Activated CD4-positive, alpha-beta T cell treated with anti-CD3 and anti-CD28 coated beads, Interleukin-2, amount 10 ng/mL, durations not matched to agents 7 days and 5 days (primary cell): ENCODE data around the gene RARRES1. TPM values are rescaled to one million over a fixed set of nuclear protein-coding genes. Genes with fewer than 3 reads are reported as not detected.
"Not testable (repeated sequence)": the region's sequence is repeated elsewhere in the genome, so short reads cannot be mapped to it uniquely, and the experiment has no call there.

ENCODE experiments used
- CTCF ChIA-PET: fragments of 350-600 bp; sonication (Branson Sonifier 250); formaldehyde crosslinking; loops from one replicate; lab custom pipeline; 2021; ENCODE audit warnings: antibody characterized with exemption; lab: Charles Lee
- POLR2A ChIA-PET: fragments of 350-600 bp; sonication (Branson Sonifier 250); formaldehyde crosslinking; loops from one replicate; lab custom pipeline; 2021; ENCODE audit warnings: antibody characterized with exemption; lab: Charles Lee
- DNase-seq: peaks from one replicate; pipeline ENCODE4 v3.0.0-alpha.2; 2020
- H3K27ac Mint-ChIP-seq: one replicate; pipeline ENCODE4 v1.8.0; 2021; ENCODE audit warnings: mild to moderate bottlenecking, moderate library complexity, mixed read lengths
- H3K27me3 Mint-ChIP-seq: one replicate; pipeline ENCODE4 v1.8.0; 2021; ENCODE audit warnings: mixed read lengths
- H3K36me3 Mint-ChIP-seq: one replicate; pipeline ENCODE4 v1.8.0; 2021; ENCODE audit warnings: low read depth, mixed read lengths
- H3K4me1 Mint-ChIP-seq: one replicate; pipeline ENCODE4 v1.8.0; 2021; ENCODE audit warnings: mixed read lengths
- H3K4me3 Mint-ChIP-seq: one replicate; pipeline ENCODE4 v1.8.0; 2021; ENCODE audit warnings: mild to moderate bottlenecking, moderate library complexity, mixed read lengths
- H3K9me3 Mint-ChIP-seq: one replicate; pipeline ENCODE4 v1.8.0; 2021; ENCODE audit warnings: mixed read lengths
- total RNA-seq, 2 experiments: library from RNA; stranded (reverse); gene quantifications; one replicate each; pipeline ENCODE4 v1.2.3, GENCODE V29; 2021

RARRES1 gene
- total RNA-seq, 2 experiments from 2014 or later: not detected

DNA sequence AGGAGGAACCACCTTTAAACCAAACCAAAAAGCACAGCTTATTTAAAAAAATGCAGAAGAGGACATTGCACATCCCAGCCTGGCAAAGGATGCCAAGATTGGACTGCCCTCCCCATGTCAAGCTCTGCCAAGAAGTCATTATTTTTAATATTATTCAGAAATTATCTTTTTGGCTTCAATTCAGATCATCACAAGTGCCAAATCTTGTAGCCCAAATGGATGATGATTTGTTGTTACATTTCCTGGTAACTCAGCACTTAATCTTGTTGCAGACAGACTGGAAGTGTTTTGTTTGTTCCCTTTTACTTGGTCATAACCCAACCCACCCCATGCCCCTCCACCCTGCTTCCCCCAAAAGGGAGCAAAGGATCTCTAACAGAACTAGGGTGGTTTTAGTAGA is 31.7 kb downstream of the RARRES1 start:
- POLR2A ChIA-PET: no interaction called here

DNA sequence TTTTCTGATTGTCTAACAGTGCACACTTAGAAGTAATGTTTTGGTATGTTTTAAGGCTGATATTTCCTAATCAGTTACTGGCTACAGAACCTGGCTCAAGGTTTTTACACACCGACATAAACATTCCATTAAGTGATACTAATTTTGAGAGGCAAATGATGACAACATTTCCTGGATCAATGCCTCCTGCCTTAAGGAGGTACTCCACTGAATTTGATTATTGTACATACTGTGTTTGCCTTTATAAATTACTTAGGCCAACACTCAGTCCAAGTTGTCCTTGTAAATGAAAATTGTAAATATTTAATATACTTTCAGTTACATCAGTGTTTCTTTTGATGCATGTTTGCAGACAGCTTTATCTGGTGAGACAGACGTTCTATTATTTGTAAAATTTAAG is 35.6 kb downstream of the RARRES1 start:
- H3K4me1 Mint-ChIP-seq: no peaks in the 10 kb centered on the region
- no peak for DNase-seq
- no peaks in the 10 kb centered on the region for H3K9me3 Mint-ChIP-seq
- H3K27me3 Mint-ChIP-seq: no peaks in the 10 kb centered on the region
- POLR2A ChIA-PET: no interaction called here
- CTCF ChIA-PET: interaction anchor here (1.0 kb wide), 1 partner anchor 27 kb away, joined by 3 read pairs; no protein-coding TSS in a partner anchor
- H3K36me3 Mint-ChIP-seq: peaks cover 34% of the 10 kb centered on the region
- no peak overlapping the region for H3K27ac Mint-ChIP-seq
- H3K4me3 Mint-ChIP-seq: no peak overlapping the region

More for the DNA sequence above, 31.7 kb downstream of the RARRES1 start:
- H3K4me3 Mint-ChIP-seq: no peak overlapping the region
- CTCF ChIA-PET: interaction anchor here (0.9 to 1.3 kb wide), 3 partner anchors 12 to 27 kb away, joined by 3 read pairs; no protein-coding TSS in a partner anchor
- H3K9me3 Mint-ChIP-seq: no peaks in the 10 kb centered on the region
- no peaks in the 10 kb centered on the region for H3K27me3 Mint-ChIP-seq
- peaks cover 22% of the 10 kb centered on the region for H3K36me3 Mint-ChIP-seq
- no peak for DNase-seq
- H3K4me1 Mint-ChIP-seq: peaks cover 6% of the 10 kb centered on the region
- H3K27ac Mint-ChIP-seq: no peak overlapping the region

DNA sequence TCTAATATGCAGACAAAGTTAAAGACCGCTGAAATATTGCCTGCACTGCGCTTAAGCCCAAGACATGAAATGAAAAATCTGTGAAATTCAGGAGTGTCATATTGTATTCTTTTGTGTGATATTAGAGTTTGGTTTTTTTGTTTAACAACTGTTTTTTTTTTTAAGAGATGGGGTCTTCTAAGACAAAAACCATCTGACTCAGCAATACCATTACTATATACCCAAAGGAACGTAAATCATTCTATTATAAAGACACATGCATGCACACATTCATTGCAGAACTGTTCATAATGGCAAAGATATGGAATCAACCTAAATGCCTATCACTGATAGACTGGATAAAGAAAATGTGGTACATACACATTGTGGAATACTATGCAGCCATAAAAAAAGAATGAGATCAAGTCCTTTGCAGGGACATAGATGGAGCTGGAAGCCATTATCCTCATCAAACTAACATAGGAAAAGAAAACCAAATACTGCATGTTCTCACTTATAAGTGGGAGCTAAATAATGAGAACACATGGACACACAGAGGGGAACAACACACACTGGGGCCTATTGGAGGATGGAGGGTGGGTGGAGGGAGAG is 38.3 kb downstream of the RARRES1 start:
- CTCF ChIA-PET, H3K4me3 Mint-ChIP-seq, H3K9me3 Mint-ChIP-seq, POLR2A ChIA-PET, H3K27me3 Mint-ChIP-seq, H3K27ac Mint-ChIP-seq, DNase-seq, H3K4me1 Mint-ChIP-seq: not testable (repeated sequence)
- peaks cover 42% of the 10 kb centered on the region for H3K36me3 Mint-ChIP-seq

DNA sequence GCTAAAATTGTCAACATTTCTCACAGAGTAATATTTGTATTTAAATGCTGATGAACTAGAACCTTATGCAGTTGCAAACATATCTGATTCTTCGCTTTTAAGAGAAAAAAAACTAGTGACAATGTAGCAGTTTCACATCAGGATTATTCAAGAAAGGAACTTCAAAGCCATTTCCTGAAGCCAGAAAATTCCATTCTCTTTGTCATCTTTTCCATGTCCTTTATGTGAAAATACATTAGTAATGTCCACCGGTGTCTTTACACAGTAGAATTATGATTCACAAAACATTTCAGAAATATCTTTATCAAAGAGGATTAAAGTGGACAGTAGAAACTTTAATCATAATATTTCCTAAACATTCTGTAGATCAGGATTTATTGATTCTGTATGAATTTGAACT is 47.1 kb downstream of the RARRES1 start:
- H3K4me3 Mint-ChIP-seq: no peak overlapping the region

DNA sequence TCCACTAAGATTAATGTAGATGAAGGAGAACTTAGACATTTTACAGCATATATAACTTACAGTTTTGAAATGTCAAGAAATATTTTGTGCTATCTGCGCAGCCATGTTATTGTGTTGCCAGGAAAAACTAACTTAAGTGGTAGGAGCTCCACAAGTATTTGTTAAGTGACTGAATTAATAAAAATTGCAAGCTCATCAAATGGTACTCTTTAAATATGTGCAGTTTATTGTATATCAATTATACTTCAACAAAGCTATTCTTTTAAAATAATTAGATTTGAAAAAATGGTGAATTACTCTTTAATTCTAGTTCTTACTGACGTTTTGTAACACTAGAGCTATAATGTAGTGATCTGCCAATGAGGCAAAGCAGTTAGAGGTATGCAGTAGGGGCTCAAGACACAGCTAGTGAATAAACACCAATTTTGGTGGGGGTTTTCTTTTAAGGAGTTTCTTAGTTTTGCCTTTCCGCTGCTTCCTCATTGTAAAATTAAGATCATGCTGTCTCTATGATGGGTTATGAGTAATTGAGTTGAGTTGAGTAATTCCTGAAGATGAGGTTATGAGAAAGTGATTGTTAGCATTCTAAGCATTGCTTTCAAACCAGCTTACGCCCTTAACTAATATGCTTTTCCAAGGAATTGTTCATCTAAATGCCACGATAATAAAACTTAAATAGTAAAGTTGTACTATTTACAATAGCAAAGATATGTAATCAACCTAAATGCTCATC is 48.9 kb downstream of the RARRES1 start:
- H3K9me3 Mint-ChIP-seq: no peaks in the 10 kb centered on the region
- no peaks in the 10 kb centered on the region for H3K4me1 Mint-ChIP-seq
- no peak for DNase-seq
- H3K27ac Mint-ChIP-seq: no peak overlapping the region
- CTCF ChIA-PET: interaction anchor here (0.6 to 1.1 kb wide), 2 partner anchors 11 to 1111 kb away, joined by 3 to 4 read pairs; partner anchors contain the start of gene LXN
- POLR2A ChIA-PET: no interaction called here
- peaks cover 8% of the 10 kb centered on the region for H3K36me3 Mint-ChIP-seq
- H3K4me3 Mint-ChIP-seq: no peak overlapping the region
- H3K27me3 Mint-ChIP-seq: no peaks in the 10 kb centered on the region

More for the DNA sequence above, 47.1 kb downstream of the RARRES1 start:
- ChIA-PET POLR2A (no interaction called here), CTCF (no interaction called here)
- Mint-ChIP-seq H3K9me3 (no peaks in the 10 kb centered on the region), H3K36me3 (peaks cover 11% of the 10 kb centered on the region), H3K4me1 (no peaks in the 10 kb centered on the region), H3K27ac (no peak overlapping the region), H3K27me3 (no peaks in the 10 kb centered on the region)
- no peak for DNase-seq

DNA sequence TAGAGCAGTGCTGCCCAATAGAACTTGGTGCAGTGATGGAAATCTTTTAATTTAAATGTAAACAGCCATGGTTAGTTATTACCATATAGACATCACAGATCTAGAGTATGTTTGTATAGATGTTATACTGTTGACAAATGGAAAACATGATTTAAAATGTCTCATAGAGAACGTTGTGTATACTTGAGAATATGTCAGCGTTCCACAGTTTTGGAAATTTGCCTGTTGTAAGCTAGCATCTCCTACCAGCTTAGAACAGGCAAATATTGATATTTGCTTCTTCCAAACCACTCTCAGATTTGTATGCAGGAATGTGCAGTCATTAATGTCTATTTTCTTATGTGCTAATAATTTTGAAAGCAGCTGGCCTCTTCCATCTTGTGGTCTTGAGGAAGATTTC is 51.4 kb downstream of the RARRES1 start:
- H3K9me3 Mint-ChIP-seq: no peaks in the 10 kb centered on the region
- H3K4me1 Mint-ChIP-seq: no peaks in the 10 kb centered on the region
- H3K27ac Mint-ChIP-seq: no peak overlapping the region
- ChIA-PET POLR2A (no interaction called here), CTCF (no interaction called here)
- DNase-seq: no peak
- peaks cover 11% of the 10 kb centered on the region for H3K36me3 Mint-ChIP-seq
- H3K27me3 Mint-ChIP-seq: no peaks in the 10 kb centered on the region
- no peak overlapping the region for H3K4me3 Mint-ChIP-seq

DNA sequence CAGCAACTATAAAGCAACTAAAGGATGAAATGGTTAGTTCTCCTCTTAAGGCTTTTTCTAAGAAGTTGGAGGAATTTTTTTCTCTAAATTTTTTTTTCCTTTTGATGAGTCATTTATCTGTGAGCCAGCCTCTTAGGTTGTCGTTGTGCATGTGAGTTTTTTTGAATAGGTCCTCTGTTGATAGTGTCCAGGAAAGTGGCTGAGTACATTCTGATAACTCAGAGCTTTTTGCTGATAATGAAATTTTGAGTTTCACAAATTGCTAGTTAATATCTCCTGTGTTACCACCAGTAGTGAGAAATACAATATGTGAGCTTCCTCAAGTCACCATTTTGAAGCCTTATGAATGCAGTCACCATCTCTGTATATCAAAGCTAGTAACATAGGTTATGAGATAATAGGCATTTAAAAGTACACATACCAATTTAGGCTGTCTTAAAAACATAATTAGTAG is 52.7 kb downstream of the RARRES1 start:
- no peaks in the 10 kb centered on the region for H3K9me3 Mint-ChIP-seq
- H3K4me1 Mint-ChIP-seq: no peaks in the 10 kb centered on the region
- no peak overlapping the region for H3K4me3 Mint-ChIP-seq
- no peak for DNase-seq
- POLR2A ChIA-PET: no interaction called here
- H3K27me3 Mint-ChIP-seq: no peaks in the 10 kb centered on the region
- H3K36me3 Mint-ChIP-seq: peaks cover 7% of the 10 kb centered on the region
- no peak overlapping the region for H3K27ac Mint-ChIP-seq
- CTCF ChIA-PET: interaction anchor here (0.6 to 1.4 kb wide), 4 partner anchors 20 to 1563 kb away, joined by 3 to 6 read pairs (median 3); no protein-coding TSS in a partner anchor

DNA sequence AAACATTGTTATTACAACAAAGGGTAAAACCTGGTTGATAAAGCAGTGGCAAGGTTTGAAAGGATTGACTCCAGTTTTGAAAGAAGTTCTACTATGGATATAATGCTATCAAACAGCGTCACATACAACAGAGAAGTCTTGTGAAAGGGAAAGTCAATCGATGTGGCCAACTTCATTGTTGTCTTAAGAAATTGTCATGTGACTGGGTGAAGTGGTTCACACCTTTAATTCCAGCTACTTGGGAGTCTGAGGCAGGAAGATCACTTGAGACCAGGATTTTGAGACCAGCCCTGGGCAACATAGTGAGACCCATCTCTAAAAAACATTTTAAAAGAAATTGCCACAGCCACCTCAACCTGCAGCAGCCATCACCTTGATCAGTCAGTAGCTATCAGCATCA is 53.6 kb downstream of the RARRES1 start:
- H3K9me3 Mint-ChIP-seq: no peaks in the 10 kb centered on the region
- peaks cover 2% of the 10 kb centered on the region for H3K4me1 Mint-ChIP-seq
- DNase-seq: no peak
- no peak overlapping the region for H3K27ac Mint-ChIP-seq
- peaks cover 4% of the 10 kb centered on the region for H3K36me3 Mint-ChIP-seq
- ChIA-PET CTCF (interaction anchor here (1.2 to 1.4 kb wide), 2 partner anchors 19 to 22 kb away, joined by 3 to 6 read pairs; no protein-coding TSS in a partner anchor), POLR2A (no interaction called here)
- H3K4me3 Mint-ChIP-seq: no peak overlapping the region
- H3K27me3 Mint-ChIP-seq: no peaks in the 10 kb centered on the region

DNA sequence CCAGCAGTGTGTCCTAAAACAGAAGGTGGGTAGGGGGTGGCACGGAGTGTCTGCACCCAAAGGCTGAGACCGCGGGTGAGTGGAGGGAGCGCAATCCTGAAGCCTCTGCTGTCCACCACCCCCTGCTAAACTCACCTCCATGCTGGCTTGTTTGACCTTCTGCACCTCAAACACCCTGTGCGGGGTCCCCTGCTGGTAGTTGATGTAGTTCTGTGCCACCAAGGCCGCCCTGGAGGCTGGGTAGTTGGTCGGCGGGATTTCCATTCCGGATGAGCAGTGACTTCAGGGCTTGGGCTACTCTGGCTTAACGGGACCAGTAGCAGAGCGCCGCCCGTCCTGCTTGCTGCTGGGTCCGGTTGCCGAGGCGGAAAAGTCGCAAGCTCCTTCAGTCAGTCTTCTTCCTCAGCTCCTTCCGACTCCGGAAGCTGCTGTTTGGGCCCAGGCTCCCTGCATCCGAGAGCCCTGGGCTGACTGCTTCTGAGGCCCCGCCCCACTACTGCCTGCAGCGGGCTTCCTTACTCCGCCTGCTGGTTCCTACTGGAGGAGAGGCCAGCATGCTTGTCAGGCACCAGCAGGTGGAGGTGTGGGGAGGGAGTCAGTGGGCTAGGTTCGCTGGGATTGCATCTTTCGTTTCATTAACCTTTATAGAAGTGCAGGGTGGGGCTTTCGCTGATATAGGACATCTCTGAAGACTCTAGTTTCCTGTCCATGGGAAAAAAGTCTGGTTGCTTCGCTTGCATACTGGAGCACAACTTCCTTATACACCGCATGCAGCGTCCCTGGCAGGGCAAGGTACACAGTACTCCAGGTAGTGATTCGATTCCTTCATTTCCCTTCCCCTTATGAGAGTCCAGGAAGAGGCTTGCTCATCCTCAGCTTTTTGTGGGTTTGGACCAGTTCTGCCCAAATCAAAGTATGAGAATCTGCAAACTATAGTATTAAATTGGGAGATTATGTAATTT is 59.8 kb downstream of the RARRES1 start, which contains the start of gene LXN:
Gene LXN (minus strand): TSS at position 434 of the 962 bp plus-strand sequence. CDS start 170 bp downstream, at position 264.
- Mint-ChIP-seq H3K36me3 (peaks cover 29% of the 10 kb centered on the region), H3K27ac (peak within 1 kb of the TSS; percentile 95), H3K4me3 (peak within 1 kb of the TSS; percentile 91), H3K4me1 (peaks cover 28% of the 10 kb centered on the region), H3K9me3 (no peaks in the 10 kb centered on the region), H3K27me3 (no peaks in the 10 kb centered on the region)
- DNase-seq: peak; percentile 89
- CTCF ChIA-PET: interaction anchor here (1.0 to 1.7 kb wide), 3 partner anchors 11 to 51 kb away, joined by 3 to 17 read pairs (median 4); no protein-coding TSS in a partner anchor
- POLR2A ChIA-PET: interaction anchor here (0.6 kb wide), 1 partner anchor 157 kb away, joined by 5 read pairs; no protein-coding TSS in a partner anchor

DNA sequence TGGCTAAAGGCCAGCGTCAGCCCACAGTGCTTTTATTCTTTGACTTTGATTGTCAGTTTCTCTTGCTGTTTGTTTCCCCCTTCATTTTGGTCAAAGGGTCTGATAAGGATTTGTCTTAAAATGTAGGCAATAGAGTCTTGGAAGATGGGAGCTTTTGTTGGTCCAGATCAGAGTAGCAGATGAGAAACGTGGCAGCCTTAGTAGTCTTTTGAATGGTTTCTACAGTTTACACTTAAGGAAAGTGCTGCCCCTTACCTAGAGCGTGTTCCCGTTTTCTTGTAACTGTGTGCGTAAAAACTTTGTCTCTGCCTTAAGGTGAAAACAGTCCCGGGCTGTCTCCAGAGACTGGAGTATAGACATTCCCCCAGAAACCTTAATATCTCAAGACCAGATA is 60.4 kb downstream of the RARRES1 start:
- CTCF ChIA-PET: interaction anchor here (0.8 to 1.7 kb wide), 4 partner anchors 11 to 1697 kb away, joined by 3 to 17 read pairs (median 4); no protein-coding TSS in a partner anchor
- Mint-ChIP-seq H3K4me3 (peak overlapping the region; percentile 91), H3K36me3 (peaks cover 26% of the 10 kb centered on the region)

DNA sequence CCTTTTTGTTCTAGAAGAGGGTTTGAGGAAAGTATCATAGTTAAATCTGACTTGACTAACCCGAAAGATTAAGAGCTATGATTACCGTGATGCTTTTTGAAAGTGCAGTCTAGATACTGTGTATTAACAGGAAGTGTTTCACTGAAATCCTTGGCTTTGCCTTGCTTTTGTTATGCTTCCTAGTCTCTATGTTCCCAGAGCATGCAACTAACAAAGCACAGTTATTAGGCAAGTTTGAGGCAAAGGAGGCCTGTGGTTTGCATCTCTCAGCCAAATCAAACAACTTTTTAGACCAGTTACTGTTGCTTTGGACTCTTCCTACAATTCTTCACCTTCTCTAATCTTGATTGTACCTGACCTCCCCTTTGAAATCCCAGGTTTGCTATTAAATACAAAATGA is 63.8 kb downstream of the RARRES1 start:
- H3K36me3 Mint-ChIP-seq: peaks cover 37% of the 10 kb centered on the region

More for the DNA sequence above, 60.4 kb downstream of the RARRES1 start:
- H3K27me3 Mint-ChIP-seq: no peaks in the 10 kb centered on the region
- DNase-seq: no peak
- peaks cover 28% of the 10 kb centered on the region for H3K4me1 Mint-ChIP-seq
- H3K9me3 Mint-ChIP-seq: no peaks in the 10 kb centered on the region
- POLR2A ChIA-PET: no interaction called here
- H3K27ac Mint-ChIP-seq: peak overlapping the region; percentile 95

DNA sequence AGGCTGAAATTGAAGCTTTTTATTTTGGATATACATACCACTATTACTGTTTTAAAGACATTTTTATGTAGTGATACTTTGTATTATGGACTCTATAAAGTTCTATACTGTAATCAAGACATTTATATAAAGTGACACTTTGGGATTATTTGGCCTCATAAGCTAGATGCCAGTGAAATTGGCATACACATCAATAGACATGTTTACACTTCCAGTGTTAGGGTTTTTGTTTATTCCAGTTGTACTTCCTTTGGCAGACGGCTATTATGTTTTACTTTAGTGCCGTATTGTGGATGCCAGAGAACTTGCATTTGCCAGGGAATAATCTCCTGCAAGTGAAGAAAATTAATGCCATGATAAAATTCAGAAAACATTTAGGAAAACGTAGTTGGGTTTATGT is 65.8 kb downstream of the RARRES1 start:
- POLR2A ChIA-PET: no interaction called here
- Mint-ChIP-seq H3K4me3 (no peak overlapping the region), H3K27me3 (no peaks in the 10 kb centered on the region), H3K27ac (no peak overlapping the region), H3K36me3 (peaks cover 37% of the 10 kb centered on the region), H3K4me1 (peaks cover 11% of the 10 kb centered on the region), H3K9me3 (no peaks in the 10 kb centered on the region)
- CTCF ChIA-PET: no interaction called here
- DNase-seq: no peak

More for the DNA sequence above, 63.8 kb downstream of the RARRES1 start:
- ChIA-PET CTCF (interaction anchor here (1.4 kb wide), 1 partner anchor 24 kb away, joined by 3 read pairs; the partner anchor contains the start of gene GFM1), POLR2A (no interaction called here)
- DNase-seq: no peak
- Mint-ChIP-seq H3K27ac (no peak overlapping the region), H3K4me3 (no peak overlapping the region), H3K9me3 (no peaks in the 10 kb centered on the region), H3K4me1 (peaks cover 26% of the 10 kb centered on the region), H3K27me3 (no peaks in the 10 kb centered on the region)
